Cardiac muscle cell (in vitro differentiated cells and primary cell): ENCODE results near the gene KLHL10. TPM values are rescaled to one million over a fixed set of nuclear protein-coding genes. Genes with fewer than 3 reads are reported as not detected.

Experiments used
- DNase-seq, 2 donors: peaks; one replicate each; pipeline versions ENCODE4 v3.0.0 to v3.0.0-alpha.2; 2010 to 2017; ENCODE audit warnings: low read depth in 1 of 2, low spot score in 1 of 2
- H3K27ac ChIP-seq: fragments of 200-600 bp; sonication (generic); 2 replicates; pipeline ENCODE4 v1.5.1; 2016
- H3K27me3 ChIP-seq: fragments of 200-600 bp; sonication (generic); 2 replicates; pipeline ENCODE4 v1.6.0; 2016; ENCODE audit warnings: control low read depth
- H3K36me3 ChIP-seq: fragments of 200-600 bp; sonication (generic); 2 replicates; pipeline ENCODE4 v1.5.1; 2016; ENCODE audit warnings: control low read depth
- H3K4me1 ChIP-seq: fragments of 200-600 bp; sonication (generic); 2 replicates; pipeline ENCODE4 v1.8.1; 2017; ENCODE audit warnings: low read depth, mild to moderate bottlenecking, mixed run types
- H3K4me3 ChIP-seq: fragments of 200-600 bp; sonication (generic); 2 replicates; pipeline ENCODE4 v1.5.1; 2016; ENCODE audit warnings: mild to moderate bottlenecking
- H3K9me3 ChIP-seq: fragments of 200-600 bp; sonication (generic); 2 replicates; pipeline ENCODE4 v1.5.1; 2017; ENCODE audit warnings: low read depth, mild to moderate bottlenecking, control low read depth
- CTCF ChIP-seq: IDR thresholded peaks from 2 replicates; pipeline ENCODE4 v1.5.1; 2012; ENCODE audit warnings: low read depth, mild to moderate bottlenecking, low read length
- polyA plus RNA-seq: library from polyadenylated mRNA; unstranded; fragments of >200 nt; fragmentation: Nextera tagmentation; extraction: Ambion mirVana; gene quantifications from 2 replicates; pipeline ENCODE4 v1.2.1, GENCODE V29; 2016
- total RNA-seq: library from RNA; depleted of rRNA; stranded (reverse); fragments of >200 nt; gene quantifications from 2 replicates; pipeline ENCODE4 v1.2.3, GENCODE V29; 2016

The KLHL10 gene
- total and polyA plus RNA-seq, 2 experiments from 2014 or later, result 0.36 TPM; not detected in 1

GRCh38 chr17:41803049-41804020, 34.3 kb upstream of the KLHL10 start:
- Histone ChIP-seq H3K9me3 (no peaks in the 10 kb centered on the region), H3K4me1 (peaks cover 10% of the 10 kb centered on the region), H3K27ac (no peak overlapping the region), H3K36me3 (peaks cover 8% of the 10 kb centered on the region), H3K4me3 (no peak overlapping the region), H3K27me3 (no peaks in the 10 kb centered on the region)
- TF ChIP-seq CTCF, result no peak
- DNase-seq, result no peak

GRCh38 chr17:41806685-41807445, 30.8 kb upstream of the KLHL10 start:
- Histone ChIP-seq H3K9me3 (no peaks in the 10 kb centered on the region), H3K36me3 (peaks cover 8% of the 10 kb centered on the region), H3K27ac (no peak overlapping the region), H3K27me3 (no peaks in the 10 kb centered on the region), H3K4me3 (no peak overlapping the region), H3K4me1 (peaks cover 8% of the 10 kb centered on the region)
- no peak for DNase-seq
- no peak for TF ChIP-seq CTCF

- Histone ChIP-seq H3K27ac (peak overlapping the region; percentile 80), H3K9me3 (no peaks in the 10 kb centered on the region), H3K4me3 (peak overlapping the region; percentile 92), H3K36me3 (no peaks in the 10 kb centered on the region), H3K27me3 (no peaks in the 10 kb centered on the region), H3K4me1 (peaks cover 18% of the 10 kb centered on the region)
- peak in 1 of 2 donors; percentile 19 for DNase-seq
- no peak for TF ChIP-seq CTCF
These were observed 26.7 kb upstream of the KLHL10 start for GRCh38 chr17:41810659-41811548.

GRCh38 chr17:41811549-41812380, 25.9 kb upstream of the KLHL10 start, which contains the start of gene P3H4:
Gene P3H4, minus strand, starts transcription at chr17:41811949. Its CDS starts 34 bp downstream, at chr17:41811915.
- peak; percentile 57 for TF ChIP-seq CTCF
- DNase-seq, result peak; percentile 83 to 87
- peak within 1 kb of the TSS; percentile 92 for H3K4me3 ChIP-seq
- H3K9me3 ChIP-seq, result no peaks in the 10 kb centered on the region
- peak within 1 kb of the TSS; percentile 80 for H3K27ac ChIP-seq
- H3K27me3 ChIP-seq, result no peaks in the 10 kb centered on the region
- no peaks in the 10 kb centered on the region for H3K36me3 ChIP-seq
- H3K4me1 ChIP-seq, result peaks cover 18% of the 10 kb centered on the region
